HEK293 (cell line): ENCODE results near the gene CFAP43.

ENCODE experiments used
- GLIS2 ChIP-seq: fragments of 450-650 bp; formaldehyde crosslinking; IDR thresholded peaks from 2 replicates; pipeline ENCODE4 v1.5.1; 2016; ENCODE audit warnings: missing biosample characterization, missing genetic modification characterization
- RBAK ChIP-seq: fragments of 450-650 bp; formaldehyde crosslinking; IDR thresholded peaks from 2 replicates; pipeline ENCODE4 v1.5.1; 2016; ENCODE audit warnings: missing biosample characterization, missing genetic modification characterization
- SCRT2 ChIP-seq: fragments of 450-650 bp; formaldehyde crosslinking; IDR thresholded peaks from 2 replicates; pipeline ENCODE4 v1.5.1; 2016; ENCODE audit warnings: missing biosample characterization, missing genetic modification characterization
- SP2 ChIP-seq: fragments of 450-650 bp; formaldehyde crosslinking; IDR thresholded peaks from 2 replicates; pipeline ENCODE4 v1.5.1; 2016; ENCODE audit warnings: missing biosample characterization, missing genetic modification characterization
- YY1 ChIP-seq: fragments of 450-650 bp; formaldehyde crosslinking; IDR thresholded peaks from 2 replicates; pipeline ENCODE4 v1.5.1; 2018; ENCODE audit warnings: missing biosample characterization, missing genetic modification characterization
- ZNF140 ChIP-seq: fragments of 450-650 bp; formaldehyde crosslinking; IDR thresholded peaks from 2 replicates; pipeline ENCODE4 v1.5.1; 2016; ENCODE audit warnings: missing biosample characterization, missing genetic modification characterization
- ZNF16 ChIP-seq: fragments of 450-650 bp; formaldehyde crosslinking; IDR thresholded peaks from 2 replicates; pipeline ENCODE4 v1.5.1; 2016; ENCODE audit warnings: low read depth, missing biosample characterization, missing genetic modification characterization
- ZNF175 ChIP-seq: fragments of 450-650 bp; formaldehyde crosslinking; IDR thresholded peaks from 2 replicates; pipeline ENCODE4 v1.5.1; 2016; ENCODE audit warnings: missing biosample characterization, missing genetic modification characterization
- ZNF19 ChIP-seq: fragments of 450-650 bp; formaldehyde crosslinking; IDR thresholded peaks from 2 replicates; pipeline ENCODE4; 2016; ENCODE audit warnings: missing biosample characterization, missing genetic modification characterization, low read depth
- ZNF211 ChIP-seq: fragments of 450-650 bp; formaldehyde crosslinking; IDR thresholded peaks from 2 replicates; pipeline ENCODE4 v1.5.1; 2016; ENCODE audit warnings: low read depth, missing biosample characterization, missing genetic modification characterization
- ZNF223 ChIP-seq: fragments of 450-650 bp; formaldehyde crosslinking; IDR thresholded peaks from 2 replicates; pipeline ENCODE4 v1.5.1; 2016; ENCODE audit warnings: missing biosample characterization, missing genetic modification characterization
- ZNF423 ChIP-seq: fragments of 450-650 bp; formaldehyde crosslinking; IDR thresholded peaks from 2 replicates; pipeline ENCODE4 v1.5.1; 2016; ENCODE audit warnings: missing biosample characterization, missing genetic modification characterization
- ZNF544 ChIP-seq: fragments of 450-650 bp; formaldehyde crosslinking; IDR thresholded peaks from 2 replicates; pipeline ENCODE4 v1.5.0; 2017; ENCODE audit warnings: missing biosample characterization, missing genetic modification characterization
- ZNF548 ChIP-seq: fragments of 450-650 bp; formaldehyde crosslinking; IDR thresholded peaks from 2 replicates; pipeline ENCODE4 v1.5.1; 2016; ENCODE audit warnings: missing biosample characterization, missing genetic modification characterization
- ZNF585B ChIP-seq: fragments of 450-650 bp; formaldehyde crosslinking; IDR thresholded peaks from 2 replicates; pipeline ENCODE4 v1.5.1; 2016; ENCODE audit warnings: missing biosample characterization, missing genetic modification characterization
- ZNF654 ChIP-seq: fragments of 450-650 bp; formaldehyde crosslinking; IDR thresholded peaks from 2 replicates; pipeline ENCODE4 v1.5.1; 2016; ENCODE audit warnings: low read depth, missing biosample characterization, missing genetic modification characterization
- ZNF664 ChIP-seq: fragments of 450-650 bp; formaldehyde crosslinking; IDR thresholded peaks from 2 replicates; pipeline ENCODE4 v1.5.1; 2016; ENCODE audit warnings: missing biosample characterization, missing genetic modification characterization
- TF ChIP-seq, protein P1 (sequence below): fragments of 450-650 bp; formaldehyde crosslinking; conservative IDR thresholded peaks from 2 replicates; pipeline ENCODE4 v1.5.1; 2016; ENCODE audit warnings: low read depth, missing biosample characterization, missing genetic modification characterization
- TF ChIP-seq, protein P2 (sequence below): fragments of 450-650 bp; formaldehyde crosslinking; IDR thresholded peaks from 2 replicates; pipeline ENCODE4 v1.5.1; 2016; ENCODE audit warnings: missing biosample characterization, missing genetic modification characterization
- TF ChIP-seq, protein P3 (sequence below): fragments of 450-650 bp; formaldehyde crosslinking; IDR thresholded peaks from 2 replicates; pipeline ENCODE4; 2016; ENCODE audit warnings: missing biosample characterization, missing genetic modification characterization
- TF ChIP-seq, protein P4 (sequence below): fragments of 450-650 bp; formaldehyde crosslinking; IDR thresholded peaks from 2 replicates; pipeline ENCODE4 v1.5.0; 2017; ENCODE audit warnings: missing biosample characterization, missing genetic modification characterization, borderline replicate concordance
- TF ChIP-seq, protein P5 (sequence below): fragments of 450-650 bp; formaldehyde crosslinking; IDR thresholded peaks from 2 replicates; pipeline ENCODE4 v1.5.1; 2017; ENCODE audit warnings: missing biosample characterization, missing genetic modification characterization
- TF ChIP-seq, protein P6 (sequence below): fragments of 450-650 bp; formaldehyde crosslinking; IDR thresholded peaks from 2 replicates; pipeline ENCODE4 v1.5.1; 2016; ENCODE audit warnings: missing biosample characterization, missing genetic modification characterization

The CFAP43 gene

DNA sequence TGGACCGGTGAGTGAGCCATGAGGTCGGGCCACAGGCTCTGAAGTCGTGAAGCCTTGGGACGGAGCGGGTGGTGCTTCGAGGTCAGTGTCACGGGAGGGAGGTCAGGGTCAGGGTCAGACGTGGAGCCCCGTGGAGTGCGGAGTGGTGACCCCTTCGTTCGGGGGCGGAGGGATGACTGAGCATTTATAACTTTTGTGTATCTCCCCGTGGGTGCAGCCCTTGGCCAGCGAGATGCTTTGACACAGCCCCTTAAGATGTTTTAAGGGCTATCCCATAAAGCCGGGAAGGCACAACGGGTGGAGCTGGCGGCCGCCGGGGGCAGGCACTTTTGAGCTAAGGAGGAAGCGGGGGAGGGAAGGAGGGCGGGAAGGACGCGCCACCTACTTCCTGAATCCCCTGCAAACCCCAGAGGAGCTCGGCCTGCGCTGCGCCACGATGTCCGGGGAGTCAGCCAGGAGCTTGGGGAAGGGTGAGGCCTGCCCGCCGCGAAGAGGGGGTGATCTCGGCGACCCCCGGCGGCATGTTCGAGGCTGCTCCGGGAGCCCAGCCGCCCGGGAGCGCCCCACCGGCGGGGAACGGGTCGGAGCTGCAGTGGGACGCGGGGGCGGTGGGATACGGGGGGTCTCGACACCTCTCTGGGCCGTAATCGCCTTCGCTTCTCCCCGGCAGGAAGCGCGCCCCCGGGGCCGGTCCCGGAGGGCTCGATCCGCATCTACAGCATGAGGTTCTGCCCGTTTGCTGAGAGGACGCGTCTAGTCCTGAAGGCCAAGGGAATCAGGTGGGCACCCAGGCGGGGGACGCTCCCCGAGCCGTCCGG is 22.5 kb upstream of the CFAP43 start, which contains the start of gene GSTO1 (continued):
- TF ChIP-seq, protein P1, sequence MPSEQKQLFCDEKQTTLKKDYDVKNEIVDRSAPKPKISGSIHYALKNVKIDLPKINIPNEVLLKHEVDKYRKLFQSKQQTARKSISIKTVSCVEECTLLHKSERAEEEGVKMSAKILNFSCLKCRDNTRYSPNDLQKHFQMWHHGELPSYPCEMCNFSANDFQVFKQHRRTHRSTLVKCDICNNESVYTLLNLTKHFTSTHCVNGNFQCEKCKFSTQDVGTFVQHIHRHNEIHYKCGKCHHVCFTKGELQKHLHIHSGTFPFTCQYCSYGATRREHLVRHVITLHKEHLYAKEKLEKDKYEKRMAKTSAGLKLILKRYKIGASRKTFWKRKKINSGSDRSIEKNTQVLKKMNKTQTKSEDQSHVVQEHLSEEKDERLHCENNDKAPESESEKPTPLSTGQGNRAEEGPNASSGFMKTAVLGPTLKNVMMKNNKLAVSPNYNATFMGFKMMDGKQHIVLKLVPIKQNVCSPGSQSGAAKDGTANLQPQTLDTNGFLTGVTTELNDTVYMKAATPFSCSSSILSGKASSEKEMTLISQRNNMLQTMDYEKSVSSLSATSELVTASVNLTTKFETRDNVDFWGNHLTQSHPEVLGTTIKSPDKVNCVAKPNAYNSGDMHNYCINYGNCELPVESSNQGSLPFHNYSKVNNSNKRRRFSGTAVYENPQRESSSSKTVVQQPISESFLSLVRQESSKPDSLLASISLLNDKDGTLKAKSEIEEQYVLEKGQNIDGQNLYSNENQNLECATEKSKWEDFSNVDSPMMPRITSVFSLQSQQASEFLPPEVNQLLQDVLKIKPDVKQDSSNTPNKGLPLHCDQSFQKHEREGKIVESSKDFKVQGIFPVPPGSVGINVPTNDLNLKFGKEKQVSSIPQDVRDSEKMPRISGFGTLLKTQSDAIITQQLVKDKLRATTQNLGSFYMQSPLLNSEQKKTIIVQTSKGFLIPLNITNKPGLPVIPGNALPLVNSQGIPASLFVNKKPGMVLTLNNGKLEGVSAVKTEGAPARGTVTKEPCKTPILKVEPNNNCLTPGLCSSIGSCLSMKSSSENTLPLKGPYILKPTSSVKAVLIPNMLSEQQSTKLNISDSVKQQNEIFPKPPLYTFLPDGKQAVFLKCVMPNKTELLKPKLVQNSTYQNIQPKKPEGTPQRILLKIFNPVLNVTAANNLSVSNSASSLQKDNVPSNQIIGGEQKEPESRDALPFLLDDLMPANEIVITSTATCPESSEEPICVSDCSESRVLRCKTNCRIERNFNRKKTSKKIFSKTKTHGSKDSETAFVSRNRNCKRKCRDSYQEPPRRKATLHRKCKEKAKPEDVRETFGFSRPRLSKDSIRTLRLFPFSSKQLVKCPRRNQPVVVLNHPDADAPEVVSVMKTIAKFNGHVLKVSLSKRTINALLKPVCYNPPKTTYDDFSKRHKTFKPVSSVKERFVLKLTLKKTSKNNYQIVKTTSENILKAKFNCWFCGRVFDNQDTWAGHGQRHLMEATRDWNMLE (tag by site-specific recombination) = no peak
- TF ChIP-seq, protein P2, sequence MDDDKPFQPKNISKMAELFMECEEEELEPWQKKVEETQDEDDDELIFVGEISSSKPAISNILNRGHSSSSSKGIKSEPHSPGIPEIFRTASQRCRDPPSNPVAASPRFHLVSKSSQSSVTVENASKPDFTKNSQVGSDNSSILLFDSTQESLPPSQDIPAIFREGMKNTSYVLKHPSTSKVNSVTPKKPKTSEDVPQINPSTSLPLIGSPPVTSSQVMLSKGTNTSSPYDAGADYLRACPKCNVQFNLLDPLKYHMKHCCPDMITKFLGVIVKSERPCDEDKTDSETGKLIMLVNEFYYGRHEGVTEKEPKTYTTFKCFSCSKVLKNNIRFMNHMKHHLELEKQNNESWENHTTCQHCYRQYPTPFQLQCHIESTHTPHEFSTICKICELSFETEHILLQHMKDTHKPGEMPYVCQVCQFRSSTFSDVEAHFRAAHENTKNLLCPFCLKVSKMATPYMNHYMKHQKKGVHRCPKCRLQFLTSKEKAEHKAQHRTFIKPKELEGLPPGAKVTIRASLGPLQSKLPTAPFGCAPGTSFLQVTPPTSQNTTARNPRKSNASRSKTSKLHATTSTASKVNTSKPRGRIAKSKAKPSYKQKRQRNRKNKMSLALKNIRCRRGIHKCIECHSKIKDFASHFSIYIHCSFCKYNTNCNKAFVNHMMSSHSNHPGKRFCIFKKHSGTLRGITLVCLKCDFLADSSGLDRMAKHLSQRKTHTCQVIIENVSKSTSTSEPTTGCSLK (tag by site-specific recombination) = no peak
- TF ChIP-seq, protein P3, sequence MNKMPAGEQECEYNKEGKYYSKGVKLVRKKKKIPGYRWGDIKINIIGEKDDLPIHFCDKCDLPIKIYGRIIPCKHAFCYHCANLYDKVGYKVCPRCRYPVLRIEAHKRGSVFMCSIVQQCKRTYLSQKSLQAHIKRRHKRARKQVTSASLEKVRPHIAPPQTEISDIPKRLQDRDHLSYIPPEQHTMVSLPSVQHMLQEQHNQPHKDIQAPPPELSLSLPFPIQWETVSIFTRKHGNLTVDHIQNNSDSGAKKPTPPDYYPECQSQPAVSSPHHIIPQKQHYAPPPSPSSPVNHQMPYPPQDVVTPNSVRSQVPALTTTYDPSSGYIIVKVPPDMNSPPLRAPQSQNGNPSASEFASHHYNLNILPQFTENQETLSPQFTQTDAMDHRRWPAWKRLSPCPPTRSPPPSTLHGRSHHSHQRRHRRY = no peak
- TF ChIP-seq ZNF654 (no peak), ZNF140 (tag by site-specific recombination) (0 out of 2 replicates have a peak, but pooled peaks have one; percentile 3), SCRT2 (no peak), ZNF664 (tag by site-specific recombination) (no peak), YY1 (tag by site-specific recombination) (0 out of 2 replicates have a peak, but pooled peaks have one; percentile 15), ZNF211 (tag by site-specific recombination) (no peak), ZNF548 (tag by site-specific recombination) (no peak), GLIS2 (tag by site-specific recombination) (peak; percentile 97), ZNF175 (tag by site-specific recombination) (no peak), RBAK (tag by site-specific recombination) (no peak), SP2 (tag by site-specific recombination) (peak; percentile 80), ZNF16 (tag by site-specific recombination) (no peak), ZNF544 (no peak), ZNF223 (no peak), ZNF423 (tag by site-specific recombination) (peak; percentile 53; the same call in 1 of the 2 replicates), ZNF19 (tag by site-specific recombination) (no peak), ZNF585B (tag by site-specific recombination) (no peak)
- TF ChIP-seq, protein P4, sequence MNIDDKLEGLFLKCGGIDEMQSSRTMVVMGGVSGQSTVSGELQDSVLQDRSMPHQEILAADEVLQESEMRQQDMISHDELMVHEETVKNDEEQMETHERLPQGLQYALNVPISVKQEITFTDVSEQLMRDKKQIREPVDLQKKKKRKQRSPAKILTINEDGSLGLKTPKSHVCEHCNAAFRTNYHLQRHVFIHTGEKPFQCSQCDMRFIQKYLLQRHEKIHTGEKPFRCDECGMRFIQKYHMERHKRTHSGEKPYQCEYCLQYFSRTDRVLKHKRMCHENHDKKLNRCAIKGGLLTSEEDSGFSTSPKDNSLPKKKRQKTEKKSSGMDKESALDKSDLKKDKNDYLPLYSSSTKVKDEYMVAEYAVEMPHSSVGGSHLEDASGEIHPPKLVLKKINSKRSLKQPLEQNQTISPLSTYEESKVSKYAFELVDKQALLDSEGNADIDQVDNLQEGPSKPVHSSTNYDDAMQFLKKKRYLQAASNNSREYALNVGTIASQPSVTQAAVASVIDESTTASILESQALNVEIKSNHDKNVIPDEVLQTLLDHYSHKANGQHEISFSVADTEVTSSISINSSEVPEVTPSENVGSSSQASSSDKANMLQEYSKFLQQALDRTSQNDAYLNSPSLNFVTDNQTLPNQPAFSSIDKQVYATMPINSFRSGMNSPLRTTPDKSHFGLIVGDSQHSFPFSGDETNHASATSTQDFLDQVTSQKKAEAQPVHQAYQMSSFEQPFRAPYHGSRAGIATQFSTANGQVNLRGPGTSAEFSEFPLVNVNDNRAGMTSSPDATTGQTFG (tag by site-specific recombination) = no peak
- TF ChIP-seq, protein P5, sequence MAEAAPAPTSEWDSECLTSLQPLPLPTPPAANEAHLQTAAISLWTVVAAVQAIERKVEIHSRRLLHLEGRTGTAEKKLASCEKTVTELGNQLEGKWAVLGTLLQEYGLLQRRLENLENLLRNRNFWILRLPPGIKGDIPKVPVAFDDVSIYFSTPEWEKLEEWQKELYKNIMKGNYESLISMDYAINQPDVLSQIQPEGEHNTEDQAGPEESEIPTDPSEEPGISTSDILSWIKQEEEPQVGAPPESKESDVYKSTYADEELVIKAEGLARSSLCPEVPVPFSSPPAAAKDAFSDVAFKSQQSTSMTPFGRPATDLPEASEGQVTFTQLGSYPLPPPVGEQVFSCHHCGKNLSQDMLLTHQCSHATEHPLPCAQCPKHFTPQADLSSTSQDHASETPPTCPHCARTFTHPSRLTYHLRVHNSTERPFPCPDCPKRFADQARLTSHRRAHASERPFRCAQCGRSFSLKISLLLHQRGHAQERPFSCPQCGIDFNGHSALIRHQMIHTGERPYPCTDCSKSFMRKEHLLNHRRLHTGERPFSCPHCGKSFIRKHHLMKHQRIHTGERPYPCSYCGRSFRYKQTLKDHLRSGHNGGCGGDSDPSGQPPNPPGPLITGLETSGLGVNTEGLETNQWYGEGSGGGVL = peak; percentile 64; the same call in 1 of the 2 replicates
- TF ChIP-seq, protein P6, sequence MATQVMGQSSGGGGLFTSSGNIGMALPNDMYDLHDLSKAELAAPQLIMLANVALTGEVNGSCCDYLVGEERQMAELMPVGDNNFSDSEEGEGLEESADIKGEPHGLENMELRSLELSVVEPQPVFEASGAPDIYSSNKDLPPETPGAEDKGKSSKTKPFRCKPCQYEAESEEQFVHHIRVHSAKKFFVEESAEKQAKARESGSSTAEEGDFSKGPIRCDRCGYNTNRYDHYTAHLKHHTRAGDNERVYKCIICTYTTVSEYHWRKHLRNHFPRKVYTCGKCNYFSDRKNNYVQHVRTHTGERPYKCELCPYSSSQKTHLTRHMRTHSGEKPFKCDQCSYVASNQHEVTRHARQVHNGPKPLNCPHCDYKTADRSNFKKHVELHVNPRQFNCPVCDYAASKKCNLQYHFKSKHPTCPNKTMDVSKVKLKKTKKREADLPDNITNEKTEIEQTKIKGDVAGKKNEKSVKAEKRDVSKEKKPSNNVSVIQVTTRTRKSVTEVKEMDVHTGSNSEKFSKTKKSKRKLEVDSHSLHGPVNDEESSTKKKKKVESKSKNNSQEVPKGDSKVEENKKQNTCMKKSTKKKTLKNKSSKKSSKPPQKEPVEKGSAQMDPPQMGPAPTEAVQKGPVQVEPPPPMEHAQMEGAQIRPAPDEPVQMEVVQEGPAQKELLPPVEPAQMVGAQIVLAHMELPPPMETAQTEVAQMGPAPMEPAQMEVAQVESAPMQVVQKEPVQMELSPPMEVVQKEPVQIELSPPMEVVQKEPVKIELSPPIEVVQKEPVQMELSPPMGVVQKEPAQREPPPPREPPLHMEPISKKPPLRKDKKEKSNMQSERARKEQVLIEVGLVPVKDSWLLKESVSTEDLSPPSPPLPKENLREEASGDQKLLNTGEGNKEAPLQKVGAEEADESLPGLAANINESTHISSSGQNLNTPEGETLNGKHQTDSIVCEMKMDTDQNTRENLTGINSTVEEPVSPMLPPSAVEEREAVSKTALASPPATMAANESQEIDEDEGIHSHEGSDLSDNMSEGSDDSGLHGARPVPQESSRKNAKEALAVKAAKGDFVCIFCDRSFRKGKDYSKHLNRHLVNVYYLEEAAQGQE (tag by site-specific recombination) = no peak
